ENCODE measurements around the gene DOCK9. TPM values are rescaled to one million over a fixed set of nuclear protein-coding genes. Genes with fewer than 3 reads are reported as not detected.

DOCK9 gene
- total RNA-seq, 2 donors from 2014 or later: 107 to 117 TPM

- no peaks in the 10 kb centered on the region for H3K9me3 ChIP-seq
- TF ChIP-seq POLR2A (IDR thresholded peaks at IDR 0.05): no peak
- TF ChIP-seq, protein P1, sequence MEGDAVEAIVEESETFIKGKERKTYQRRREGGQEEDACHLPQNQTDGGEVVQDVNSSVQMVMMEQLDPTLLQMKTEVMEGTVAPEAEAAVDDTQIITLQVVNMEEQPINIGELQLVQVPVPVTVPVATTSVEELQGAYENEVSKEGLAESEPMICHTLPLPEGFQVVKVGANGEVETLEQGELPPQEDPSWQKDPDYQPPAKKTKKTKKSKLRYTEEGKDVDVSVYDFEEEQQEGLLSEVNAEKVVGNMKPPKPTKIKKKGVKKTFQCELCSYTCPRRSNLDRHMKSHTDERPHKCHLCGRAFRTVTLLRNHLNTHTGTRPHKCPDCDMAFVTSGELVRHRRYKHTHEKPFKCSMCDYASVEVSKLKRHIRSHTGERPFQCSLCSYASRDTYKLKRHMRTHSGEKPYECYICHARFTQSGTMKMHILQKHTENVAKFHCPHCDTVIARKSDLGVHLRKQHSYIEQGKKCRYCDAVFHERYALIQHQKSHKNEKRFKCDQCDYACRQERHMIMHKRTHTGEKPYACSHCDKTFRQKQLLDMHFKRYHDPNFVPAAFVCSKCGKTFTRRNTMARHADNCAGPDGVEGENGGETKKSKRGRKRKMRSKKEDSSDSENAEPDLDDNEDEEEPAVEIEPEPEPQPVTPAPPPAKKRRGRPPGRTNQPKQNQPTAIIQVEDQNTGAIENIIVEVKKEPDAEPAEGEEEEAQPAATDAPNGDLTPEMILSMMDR (IDR thresholded peaks at IDR 0.05): no peak
- TF ChIP-seq POLR2AphosphoS5 (IDR thresholded peaks at IDR 0.05): no peak
- no peaks in the 10 kb centered on the region for H3K4me1 ChIP-seq (replicated peaks)
- intact Hi-C loops (cut with DNase I): no loop called here
- H3K27me3 ChIP-seq (replicated peaks; ENCODE audit: insufficient read depth): no peaks in the 10 kb centered on the region
- H3K27ac ChIP-seq: no peak overlapping the region
- no peak for DNase-seq (ENCODE audit: low spot score)
- no peaks in the 10 kb centered on the region for H3K36me3 ChIP-seq
- WGBS: 76% methylated on average over 6 of the region's 6 CpGs
- H3K4me3 ChIP-seq: no peak overlapping the region
Measured at GRCh38 chr13:98853771-98854221, 124.1 kb downstream of the DOCK9 start.

DNA sequence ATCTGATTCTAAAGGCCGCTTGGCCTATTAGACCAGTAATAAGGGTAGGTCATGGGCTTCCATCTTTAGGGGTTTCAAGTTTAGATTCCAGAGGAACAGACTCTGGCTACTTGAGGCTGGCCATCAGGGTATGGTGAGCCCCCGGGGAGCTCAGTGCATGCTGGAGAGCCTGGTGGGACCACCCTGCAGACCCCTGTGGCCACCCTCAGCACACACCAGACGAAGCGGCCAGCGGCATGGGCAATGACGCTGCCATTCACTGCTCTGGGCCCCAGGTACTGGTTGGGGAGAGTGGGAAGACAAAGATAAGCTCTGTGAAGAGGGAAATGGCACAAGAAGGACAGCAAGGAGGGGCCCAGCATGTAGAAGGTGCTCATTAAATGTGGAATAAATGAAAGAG, 126.6 kb downstream of the DOCK9 start:
- 97% methylated on average over 6 of the region's 6 CpGs for WGBS
- Histone ChIP-seq H3K27me3 (replicated peaks; ENCODE audit: insufficient read depth) (no peaks in the 10 kb centered on the region), H3K27ac (no peak overlapping the region), H3K9me3 (no peaks in the 10 kb centered on the region), H3K4me3 (no peak overlapping the region), H3K4me1 (replicated peaks) (no peaks in the 10 kb centered on the region), H3K36me3 (no peaks in the 10 kb centered on the region)
- no peak for DNase-seq (ENCODE audit: low spot score)
- intact Hi-C loops (cut with DNase I): no loop called here
- TF ChIP-seq POLR2A (IDR thresholded peaks at IDR 0.05) (no peak), POLR2AphosphoS5 (IDR thresholded peaks at IDR 0.05) (no peak)
- TF ChIP-seq, protein P1 (IDR thresholded peaks at IDR 0.05): no peak

- no peak for DNase-seq (ENCODE audit: low spot score)
- TF ChIP-seq POLR2AphosphoS5 (IDR thresholded peaks at IDR 0.05): no peak
- TF ChIP-seq POLR2A (IDR thresholded peaks at IDR 0.05): no peak
- TF ChIP-seq, protein P1 (IDR thresholded peaks at IDR 0.05): no peak
- no peaks in the 10 kb centered on the region for H3K36me3 ChIP-seq
- H3K4me1 ChIP-seq (replicated peaks): no peaks in the 10 kb centered on the region
- H3K4me3 ChIP-seq: no peak overlapping the region
- intact Hi-C loops (cut with DNase I): loop anchor here (10.0 kb wide), 2 partner anchors 404 to 994 kb away; no protein-coding TSS in a partner anchor
- H3K27ac ChIP-seq: no peak overlapping the region
- H3K9me3 ChIP-seq: no peaks in the 10 kb centered on the region
- WGBS: 93% methylated on average over 7 of the region's 7 CpGs
- no peaks in the 10 kb centered on the region for H3K27me3 ChIP-seq (replicated peaks; ENCODE audit: insufficient read depth)
Measured at GRCh38 chr13:98848746-98849145, 129.1 kb downstream of the DOCK9 start.

- Histone ChIP-seq H3K27ac (no peak overlapping the region), H3K4me1 (replicated peaks) (no peaks in the 10 kb centered on the region), H3K36me3 (no peaks in the 10 kb centered on the region), H3K27me3 (replicated peaks; ENCODE audit: insufficient read depth) (no peaks in the 10 kb centered on the region), H3K4me3 (no peak overlapping the region), H3K9me3 (no peaks in the 10 kb centered on the region)
- intact Hi-C loops (cut with DNase I): loop anchor here (10.0 kb wide), 2 partner anchors 403 to 993 kb away; no protein-coding TSS in a partner anchor
- DNase-seq (ENCODE audit: low spot score): no peak
- TF ChIP-seq, protein P1 (IDR thresholded peaks at IDR 0.05): no peak
- TF ChIP-seq POLR2A (IDR thresholded peaks at IDR 0.05): no peak
- TF ChIP-seq POLR2AphosphoS5 (IDR thresholded peaks at IDR 0.05): no peak
- WGBS: 69% methylated on average over 5 of the region's 5 CpGs
Measured at GRCh38 chr13:98847780-98848179, 130.1 kb downstream of the DOCK9 start.

GRCh38 chr13:98846986-98847385, 130.9 kb downstream of the DOCK9 start:
- no peak for TF ChIP-seq POLR2A (IDR thresholded peaks at IDR 0.05)
- no peak for TF ChIP-seq POLR2AphosphoS5 (IDR thresholded peaks at IDR 0.05)
- TF ChIP-seq, protein P1 (IDR thresholded peaks at IDR 0.05): no peak
- Histone ChIP-seq H3K27ac (no peak overlapping the region), H3K9me3 (no peaks in the 10 kb centered on the region), H3K4me1 (replicated peaks) (no peaks in the 10 kb centered on the region), H3K4me3 (no peak overlapping the region), H3K27me3 (replicated peaks; ENCODE audit: insufficient read depth) (no peaks in the 10 kb centered on the region), H3K36me3 (no peaks in the 10 kb centered on the region)
- DNase-seq (ENCODE audit: low spot score): no peak
- WGBS: 88% methylated on average over 4 of the region's 4 CpGs
- intact Hi-C loops (cut with DNase I): loop anchor here (10.0 kb wide), 2 partner anchors 402 to 992 kb away; no protein-coding TSS in a partner anchor

Measured in prostate gland (tissue), 2 donors.